ENCODE data around the gene TIE1.

GRCh38 chr1:43302721-43303470 is 2.1 kb downstream of the TIE1 start:
- TF ChIP-seq CTCF (IDR thresholded peaks at IDR 0.05) (no peak), POLR2A (IDR thresholded peaks at IDR 0.05) (no peak)

Measured in right lobe of liver (tissue), 4 donors.